GM12878 (cell line): ENCODE data around the gene FBXL17.

Experiments
- EZH2 ChIP-seq: IDR thresholded peaks from 2 replicates; pipeline ENCODE4 v1.6.1; 2012; ENCODE audit warnings: low read depth, mild to moderate bottlenecking, control low read depth, inconsistent platforms, low read length, borderline replicate concordance; ENCODE audit not compliant: control insufficient read depth
- GATAD2B ChIP-seq: fragments of 450-650 bp; conservative IDR thresholded peaks from 2 replicates; pipeline ENCODE4 v1.6.1; 2017; ENCODE audit warnings: low read depth, mild to moderate bottlenecking, moderate library complexity
- PAX8 ChIP-seq: fragments of 450-650 bp; IDR thresholded peaks from 2 replicates; pipeline ENCODE4 v1.6.1; 2017; ENCODE audit warnings: mild to moderate bottlenecking, moderate library complexity
- POLR2A ChIP-seq: IDR thresholded peaks from 2 replicates; pipeline ENCODE4 v1.6.1; 2011; ENCODE audit warnings: low read depth, mild to moderate bottlenecking, low read length
- RAD21 ChIP-seq: IDR thresholded peaks from 2 replicates; pipeline ENCODE4 v1.6.1; 2011; ENCODE audit warnings: mild to moderate bottlenecking, low read depth, low read length, moderate library complexity; ENCODE audit not compliant: insufficient read depth
- SP1 ChIP-seq: IDR thresholded peaks from one replicate; pipeline ENCODE4 v1.6.1; 2011; ENCODE audit warnings: low read depth, low read length
- TAF1 ChIP-seq: IDR thresholded peaks from 2 replicates; pipeline ENCODE4 v1.6.1; 2011; ENCODE audit warnings: mild to moderate bottlenecking, low read depth, low read length, borderline replicate concordance
- TF ChIP-seq, protein P1 (sequence below), 3 experiments: IDR thresholded peaks in 2 of 3; conservative IDR thresholded peaks in 1 of 3; 2 replicates each; pipeline ENCODE4 v1.5.1; 2011; ENCODE audit warnings: low read depth in 3 of 3, low read length in 3 of 3, mild to moderate bottlenecking in 3 of 3, control low read depth in 2 of 3, moderate library complexity in 2 of 3, inconsistent platforms in 1 of 3, mixed read lengths in 1 of 3; ENCODE audit not compliant: control insufficient read depth in 2 of 3, insufficient read depth in 1 of 3; ENCODE audit errors: extremely low read depth in 1 of 3

DNA sequence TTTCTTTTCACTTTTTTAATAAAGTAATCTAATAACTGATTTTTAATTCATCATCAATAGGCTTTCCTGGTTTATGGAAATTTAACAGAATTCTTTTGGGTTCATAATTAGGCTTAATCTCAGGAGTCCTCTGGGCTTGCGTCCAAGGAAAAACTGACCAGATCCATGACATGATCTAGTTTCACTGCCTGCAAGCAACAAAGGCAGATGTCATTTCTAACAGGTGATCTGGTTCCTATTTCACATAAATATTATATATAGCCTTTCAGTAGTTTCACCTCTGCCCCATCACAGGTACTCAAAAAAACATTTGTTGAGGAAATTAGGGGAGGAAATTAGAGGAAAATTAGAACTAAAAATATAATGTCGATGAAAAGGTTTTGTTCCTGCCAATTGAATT lies 126.4 kb downstream of the FBXL17 start:
- no peak for TF ChIP-seq EZH2
- TF ChIP-seq, protein P1, sequence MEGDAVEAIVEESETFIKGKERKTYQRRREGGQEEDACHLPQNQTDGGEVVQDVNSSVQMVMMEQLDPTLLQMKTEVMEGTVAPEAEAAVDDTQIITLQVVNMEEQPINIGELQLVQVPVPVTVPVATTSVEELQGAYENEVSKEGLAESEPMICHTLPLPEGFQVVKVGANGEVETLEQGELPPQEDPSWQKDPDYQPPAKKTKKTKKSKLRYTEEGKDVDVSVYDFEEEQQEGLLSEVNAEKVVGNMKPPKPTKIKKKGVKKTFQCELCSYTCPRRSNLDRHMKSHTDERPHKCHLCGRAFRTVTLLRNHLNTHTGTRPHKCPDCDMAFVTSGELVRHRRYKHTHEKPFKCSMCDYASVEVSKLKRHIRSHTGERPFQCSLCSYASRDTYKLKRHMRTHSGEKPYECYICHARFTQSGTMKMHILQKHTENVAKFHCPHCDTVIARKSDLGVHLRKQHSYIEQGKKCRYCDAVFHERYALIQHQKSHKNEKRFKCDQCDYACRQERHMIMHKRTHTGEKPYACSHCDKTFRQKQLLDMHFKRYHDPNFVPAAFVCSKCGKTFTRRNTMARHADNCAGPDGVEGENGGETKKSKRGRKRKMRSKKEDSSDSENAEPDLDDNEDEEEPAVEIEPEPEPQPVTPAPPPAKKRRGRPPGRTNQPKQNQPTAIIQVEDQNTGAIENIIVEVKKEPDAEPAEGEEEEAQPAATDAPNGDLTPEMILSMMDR (IDR thresholded peaks at IDR 0.05 in 2 of 3, conservative IDR thresholded peaks at IDR 0.05 in 1 of 3; ENCODE audit: control insufficient read depth in 2 of 3, extremely low read depth in 1 of 3, insufficient read depth in 1 of 3, low read depth in 3 of 3, low read length in 3 of 3) = no peak
- no peak for TF ChIP-seq PAX8
- TF ChIP-seq GATAD2B = no peak
- TF ChIP-seq RAD21 = no peak
- TF ChIP-seq SP1 = no peak
- no peak for TF ChIP-seq TAF1
- no peak for TF ChIP-seq POLR2A
